GM06990 (cell line): Measurements from ENCODE around the gene DTNA.
"Not testable (repeated sequence)": the region's sequence is repeated elsewhere in the genome, so short reads cannot be mapped to it uniquely, and the experiment has no call there.

Source experiments
- DNase-seq: peaks from one replicate; pipeline ENCODE4 v3.0.0-alpha.2; 2011; ENCODE audit not compliant: insufficient read length; ENCODE audit errors: extremely low read depth
- H3K27me3 ChIP-seq: replicated peaks from 2 replicates; pipeline ENCODE4 v1.6.0; 2011; ENCODE audit warnings: low read length; ENCODE audit not compliant: control insufficient read depth, insufficient read depth
- H3K36me3 ChIP-seq: 2 replicates; pipeline ENCODE4 v1.5.1; 2011; ENCODE audit warnings: low read length; ENCODE audit not compliant: control insufficient read depth, insufficient read depth
- H3K4me3 ChIP-seq: replicated peaks from 2 replicates; pipeline ENCODE4 v1.5.1; 2011; ENCODE audit warnings: low read depth, mild to moderate bottlenecking, control low read depth, low read length
- TF ChIP-seq, protein P1 (sequence below): IDR thresholded peaks from 2 replicates; pipeline ENCODE4 v1.5.1; 2011; ENCODE audit warnings: low read length, control low read depth, mild to moderate bottlenecking, inconsistent platforms; ENCODE audit not compliant: insufficient read depth, poor library complexity, severe bottlenecking

The DTNA gene

DNA sequence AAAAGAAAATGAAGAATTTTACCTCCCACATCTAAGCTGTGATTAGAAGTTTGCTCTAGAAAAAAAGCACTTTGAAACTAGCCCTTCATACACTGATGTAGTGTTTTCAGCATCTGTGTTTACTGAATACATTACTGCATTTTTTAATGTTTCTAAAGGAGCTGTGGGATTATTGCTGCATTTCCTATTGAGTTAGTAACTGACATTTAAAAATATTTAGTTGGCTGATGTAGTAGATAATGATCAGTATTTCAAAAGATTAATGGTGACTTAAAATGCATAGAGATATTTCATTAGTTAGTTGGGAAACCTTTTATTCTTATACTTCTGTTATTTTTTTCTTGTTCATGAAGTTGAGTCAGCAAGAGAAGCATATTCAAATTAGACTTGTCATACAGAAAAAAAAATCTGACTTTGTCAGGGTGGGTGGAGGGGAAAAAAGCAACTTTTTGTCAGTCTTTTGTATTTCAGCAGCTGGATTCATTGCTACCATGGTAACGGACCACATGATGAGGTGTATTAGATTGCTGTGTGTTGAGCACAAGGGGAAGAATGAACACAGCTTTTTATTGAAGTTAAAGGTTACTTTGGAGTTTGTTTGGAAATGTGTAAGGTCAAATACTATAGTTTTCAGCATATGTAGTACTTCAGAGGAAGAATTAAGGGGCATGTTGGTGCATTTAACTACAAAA is at the start of gene DTNA:
Gene DTNA (plus strand): TSS at position 549 of the 692 bp plus-strand sequence. CDS start 45,679 bp downstream, outside the sequence.
- H3K36me3 ChIP-seq, result no peaks in the 10 kb centered on the region
- TF ChIP-seq, protein P1, sequence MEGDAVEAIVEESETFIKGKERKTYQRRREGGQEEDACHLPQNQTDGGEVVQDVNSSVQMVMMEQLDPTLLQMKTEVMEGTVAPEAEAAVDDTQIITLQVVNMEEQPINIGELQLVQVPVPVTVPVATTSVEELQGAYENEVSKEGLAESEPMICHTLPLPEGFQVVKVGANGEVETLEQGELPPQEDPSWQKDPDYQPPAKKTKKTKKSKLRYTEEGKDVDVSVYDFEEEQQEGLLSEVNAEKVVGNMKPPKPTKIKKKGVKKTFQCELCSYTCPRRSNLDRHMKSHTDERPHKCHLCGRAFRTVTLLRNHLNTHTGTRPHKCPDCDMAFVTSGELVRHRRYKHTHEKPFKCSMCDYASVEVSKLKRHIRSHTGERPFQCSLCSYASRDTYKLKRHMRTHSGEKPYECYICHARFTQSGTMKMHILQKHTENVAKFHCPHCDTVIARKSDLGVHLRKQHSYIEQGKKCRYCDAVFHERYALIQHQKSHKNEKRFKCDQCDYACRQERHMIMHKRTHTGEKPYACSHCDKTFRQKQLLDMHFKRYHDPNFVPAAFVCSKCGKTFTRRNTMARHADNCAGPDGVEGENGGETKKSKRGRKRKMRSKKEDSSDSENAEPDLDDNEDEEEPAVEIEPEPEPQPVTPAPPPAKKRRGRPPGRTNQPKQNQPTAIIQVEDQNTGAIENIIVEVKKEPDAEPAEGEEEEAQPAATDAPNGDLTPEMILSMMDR, result no peak
- H3K4me3 ChIP-seq, result no peak within 1 kb of the TSS
- H3K27me3 ChIP-seq, result no peaks in the 10 kb centered on the region
- no peak for DNase-seq

DNA sequence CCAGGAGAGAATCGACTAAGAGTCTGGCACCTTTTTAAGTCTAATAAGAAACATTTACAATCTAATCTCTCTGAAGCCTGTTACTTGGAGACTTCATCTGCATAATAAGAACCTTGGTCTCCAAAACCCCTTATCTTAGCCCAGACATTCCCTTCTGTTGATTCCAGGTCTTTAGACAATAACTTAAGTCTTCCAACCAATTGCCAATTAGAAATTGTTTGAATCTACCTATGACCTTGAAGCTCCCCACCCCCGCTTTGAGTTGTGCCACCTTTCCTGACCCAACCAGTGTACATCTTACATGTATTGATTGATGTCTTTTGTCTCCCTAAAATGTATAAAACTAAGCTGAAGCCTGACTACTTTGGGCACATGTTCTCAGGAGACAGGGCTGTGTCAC is 49.5 kb upstream of the DTNA start:
- no peak for DNase-seq
- no peaks in the 10 kb centered on the region for H3K36me3 ChIP-seq
- no peaks in the 10 kb centered on the region for H3K27me3 ChIP-seq
- TF ChIP-seq, protein P1, result no peak
- no peak overlapping the region for H3K4me3 ChIP-seq

DNA sequence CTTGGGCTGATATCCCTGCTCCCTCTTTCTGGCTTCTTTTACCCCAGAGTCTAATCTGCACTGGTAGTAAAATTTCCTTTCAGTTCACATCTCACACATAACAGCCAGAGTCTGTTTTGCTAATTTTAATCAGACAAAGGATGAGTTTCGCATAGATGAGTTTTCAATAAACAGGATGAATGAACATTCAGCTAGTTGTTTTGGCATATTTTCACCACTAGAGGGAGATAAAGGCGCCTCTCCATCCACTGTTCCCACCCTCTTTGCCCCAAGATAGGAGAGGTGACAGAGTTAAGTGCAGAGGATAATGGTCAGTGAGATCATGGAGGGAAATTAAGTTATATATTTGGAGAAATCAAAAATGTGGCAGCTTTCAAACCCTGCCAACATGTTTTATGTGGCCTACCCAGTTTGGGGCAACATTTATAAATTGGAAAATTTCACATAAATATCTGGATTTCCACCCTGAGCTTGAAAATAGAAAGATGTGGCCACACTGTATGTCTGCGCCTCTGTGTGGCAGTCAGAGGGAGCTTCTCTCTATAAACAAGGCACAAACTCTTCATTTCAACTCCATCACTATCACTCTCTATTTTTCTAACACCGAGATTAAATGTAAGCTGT is 48.5 kb upstream of the DTNA start:
- TF ChIP-seq, protein P1, result peak; percentile 91
- no peak overlapping the region for H3K4me3 ChIP-seq
- no peaks in the 10 kb centered on the region for H3K36me3 ChIP-seq
- no peaks in the 10 kb centered on the region for H3K27me3 ChIP-seq
- no peak for DNase-seq

GRCh38 chr18:34676816-34677574 is 33.1 kb upstream of the DTNA start:
- no peak overlapping the region for H3K4me3 ChIP-seq
- no peak for DNase-seq
- TF ChIP-seq, protein P1, result no peak
- no peaks in the 10 kb centered on the region for H3K36me3 ChIP-seq
- H3K27me3 ChIP-seq, result no peaks in the 10 kb centered on the region

DNA sequence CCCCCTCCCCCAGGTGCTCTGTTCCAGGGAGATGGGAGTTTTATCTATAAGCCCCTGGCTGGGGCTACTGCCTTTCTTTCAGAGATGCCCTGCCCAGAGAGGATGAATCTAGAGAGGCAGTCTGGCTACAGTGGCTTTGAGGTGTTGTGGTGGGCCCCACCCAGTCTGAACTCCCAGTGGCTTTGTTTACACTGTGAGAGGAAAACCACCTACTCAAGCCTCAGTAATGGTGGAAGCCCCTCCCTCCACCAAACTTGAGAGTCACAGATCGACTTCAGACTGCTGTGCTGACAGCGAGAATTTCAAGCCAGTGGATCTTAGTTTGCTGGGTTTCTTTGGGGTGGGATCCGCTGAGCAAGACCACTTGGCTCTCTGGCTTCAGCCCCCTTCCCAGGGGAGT is 20.3 kb upstream of the DTNA start:
- not testable (repeated sequence) for H3K36me3 ChIP-seq, H3K4me3 ChIP-seq, H3K27me3 ChIP-seq, DNase-seq

GRCh38 chr18:34691614-34692013 is 18.5 kb upstream of the DTNA start:
- Histone ChIP-seq H3K4me3 (no peak overlapping the region), H3K27me3 (no peaks in the 10 kb centered on the region), H3K36me3 (no peaks in the 10 kb centered on the region)
- no peak for DNase-seq
- TF ChIP-seq, protein P1, result no peak
